Skeletal muscle cell (primary cell): ENCODE measurements around the gene TAS2R60.
"Not testable (repeated sequence)": the region's sequence is repeated elsewhere in the genome, so short reads cannot be mapped to it uniquely, and the experiment has no call there.

Experiments
- DNase-seq: peaks from one replicate; pipeline ENCODE4 v3.0.0-alpha.2; 2010; ENCODE audit warnings: low read depth
- H3K4me3 ChIP-seq: 2 replicates; pipeline ENCODE4 v1.5.1; 2011; ENCODE audit warnings: low read depth, mild to moderate bottlenecking, control low read depth, low read length, moderate library complexity

TAS2R60 gene

DNA sequence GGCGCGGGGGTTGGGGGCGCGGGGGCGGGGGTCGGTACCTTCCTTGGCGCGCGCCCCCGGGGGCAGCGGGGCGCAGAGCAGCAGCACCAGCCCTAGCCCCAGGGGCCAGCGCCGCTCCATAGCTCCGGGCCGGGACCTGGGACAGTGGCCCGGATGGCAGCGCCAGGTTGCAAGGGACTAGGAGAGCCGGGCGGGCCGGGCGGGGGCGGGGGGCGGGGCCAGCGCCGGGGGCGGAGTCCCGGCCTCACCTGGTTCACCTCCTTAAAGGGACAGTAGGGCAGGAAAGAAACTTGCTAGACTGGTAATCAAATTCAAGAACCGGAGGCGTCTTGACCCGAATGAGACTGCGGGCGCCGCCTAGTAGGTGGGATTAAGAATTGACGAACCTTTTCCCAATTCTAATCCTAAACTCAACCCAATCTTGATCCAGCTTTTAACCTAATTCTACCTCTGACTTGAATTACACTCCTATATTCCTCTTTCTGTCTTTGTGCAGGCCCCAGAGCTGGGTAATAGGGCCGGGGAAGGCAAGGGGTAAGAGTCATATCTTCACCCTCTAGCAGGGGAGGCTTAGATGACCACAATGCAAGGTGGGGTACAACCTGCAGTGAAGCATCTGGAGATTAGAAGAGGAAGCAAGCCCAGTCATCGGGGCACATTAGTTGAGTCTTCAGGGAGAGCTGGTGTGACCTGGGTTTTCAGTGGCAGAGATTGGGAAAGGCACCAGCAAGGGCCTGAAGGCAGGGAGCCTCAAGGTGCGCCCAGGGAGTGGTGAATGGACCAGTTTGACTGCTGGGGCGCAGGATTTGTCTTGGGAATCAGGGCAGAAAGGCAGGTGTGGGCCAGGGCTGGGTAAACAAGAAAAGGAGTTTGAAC lies 34.3 kb upstream of the TAS2R60 start, which contains the start of gene EPHA1:
EPHA1 (minus strand) TSS at position 171 of the 876 bp plus-strand sequence; CDS start at position 120, 51 bp downstream.
- DNase-seq = no peak

DNA sequence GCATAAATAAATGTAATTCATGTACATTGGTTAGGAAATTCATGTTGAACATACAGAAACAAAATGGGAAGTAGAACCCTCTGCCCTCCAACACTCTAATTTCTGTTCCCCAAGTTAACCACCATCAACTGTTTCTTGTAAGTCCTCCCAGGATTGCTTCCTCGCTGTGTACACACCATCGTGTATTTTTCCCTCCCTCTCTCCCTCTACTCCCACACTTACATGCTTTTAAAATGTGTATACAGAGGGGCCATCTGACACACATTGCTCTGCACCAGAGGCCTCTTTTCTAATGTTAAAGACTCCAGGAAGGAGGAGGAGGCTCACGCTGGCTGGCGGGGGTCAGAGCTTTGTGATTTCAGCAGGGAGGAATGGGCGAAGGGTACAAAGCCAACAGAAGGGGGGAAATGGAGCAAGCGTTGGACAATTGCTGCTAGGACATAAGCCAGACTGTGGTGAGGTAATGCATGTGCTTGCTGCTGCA lies 32.7 kb upstream of the TAS2R60 start:
- DNase-seq = peak; percentile 88
- H3K4me3 ChIP-seq = no peak overlapping the region

More for the DNA sequence above, 34.3 kb upstream of the TAS2R60 start, which contains the start of gene EPHA1:
- H3K4me3 ChIP-seq = no peak within 1 kb of the TSS

DNA sequence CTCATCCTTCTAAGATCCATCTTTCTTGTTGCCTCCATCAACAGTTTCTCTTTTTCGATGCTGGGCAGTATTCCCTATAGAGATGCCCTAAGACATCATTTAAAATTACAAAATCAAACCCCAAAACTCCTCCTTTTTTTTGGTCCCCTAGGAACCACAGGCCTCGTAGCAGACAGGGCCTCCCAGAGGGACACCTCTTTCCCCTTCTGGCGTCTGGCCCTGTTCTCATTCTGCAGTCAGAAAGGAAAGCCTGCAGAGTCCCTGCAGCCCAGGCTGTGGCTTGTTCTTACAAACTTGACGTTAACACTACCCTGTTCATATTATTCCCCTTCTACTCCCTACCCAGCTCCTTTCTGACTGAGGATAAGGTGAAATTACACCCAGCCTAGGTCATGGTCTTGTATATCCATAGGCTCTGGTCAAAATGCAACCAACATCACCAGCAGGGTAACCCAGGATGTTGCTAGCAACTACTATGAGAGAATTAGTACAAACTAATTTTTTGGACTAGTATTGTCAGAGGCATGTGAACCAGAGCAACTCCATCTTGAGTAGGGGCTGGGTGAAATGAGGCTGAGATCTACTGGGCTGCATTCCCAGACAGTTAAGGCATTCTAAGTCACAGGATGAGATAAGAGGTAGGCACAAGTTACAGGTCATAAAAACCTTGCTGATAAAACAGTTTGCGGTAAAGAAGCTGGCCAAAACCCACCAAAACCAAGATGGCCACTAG lies 31.1 kb upstream of the TAS2R60 start:
- no peak overlapping the region for H3K4me3 ChIP-seq
- no peak for DNase-seq

DNA sequence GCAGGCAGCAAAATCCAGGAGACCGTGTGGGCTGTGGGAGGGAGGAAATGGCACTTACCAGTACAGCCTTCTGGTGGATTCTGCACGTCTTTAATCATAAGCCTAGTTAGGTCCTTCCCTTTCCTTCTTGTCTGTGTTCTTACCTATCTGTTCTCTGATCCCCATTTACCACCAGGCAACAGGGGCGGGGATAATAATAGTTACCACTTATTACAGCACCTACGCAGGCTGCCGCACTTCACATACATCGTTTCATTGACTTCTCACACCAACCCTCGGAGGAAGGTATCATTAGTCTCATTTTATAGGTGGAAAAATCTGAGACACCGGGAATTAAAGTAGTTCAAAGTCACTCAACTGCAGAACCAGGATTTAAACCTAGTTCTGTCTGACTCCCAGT lies 30.1 kb upstream of the TAS2R60 start:
- H3K4me3 ChIP-seq = no peak overlapping the region
- DNase-seq = no peak

DNA sequence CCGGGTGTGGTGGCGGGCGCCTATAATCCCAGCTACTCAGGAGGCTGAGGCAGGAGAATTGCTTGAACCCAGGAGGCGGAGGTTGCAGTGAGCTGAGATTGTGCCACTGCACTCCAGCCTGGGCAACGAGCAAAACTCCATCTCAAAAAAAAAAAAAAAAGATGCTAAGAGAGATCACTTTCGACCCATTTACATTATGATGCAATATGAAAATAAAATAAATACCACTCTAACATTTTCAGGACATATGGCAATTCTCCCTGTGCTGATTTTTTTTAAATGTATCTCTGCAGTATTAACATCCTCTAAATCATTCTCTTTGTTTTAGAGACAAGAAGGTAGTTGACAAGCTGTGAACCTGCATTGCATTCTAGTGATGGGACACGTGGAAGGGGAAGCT lies 28.0 kb upstream of the TAS2R60 start:
- not testable (repeated sequence) for H3K4me3 ChIP-seq, DNase-seq

DNA sequence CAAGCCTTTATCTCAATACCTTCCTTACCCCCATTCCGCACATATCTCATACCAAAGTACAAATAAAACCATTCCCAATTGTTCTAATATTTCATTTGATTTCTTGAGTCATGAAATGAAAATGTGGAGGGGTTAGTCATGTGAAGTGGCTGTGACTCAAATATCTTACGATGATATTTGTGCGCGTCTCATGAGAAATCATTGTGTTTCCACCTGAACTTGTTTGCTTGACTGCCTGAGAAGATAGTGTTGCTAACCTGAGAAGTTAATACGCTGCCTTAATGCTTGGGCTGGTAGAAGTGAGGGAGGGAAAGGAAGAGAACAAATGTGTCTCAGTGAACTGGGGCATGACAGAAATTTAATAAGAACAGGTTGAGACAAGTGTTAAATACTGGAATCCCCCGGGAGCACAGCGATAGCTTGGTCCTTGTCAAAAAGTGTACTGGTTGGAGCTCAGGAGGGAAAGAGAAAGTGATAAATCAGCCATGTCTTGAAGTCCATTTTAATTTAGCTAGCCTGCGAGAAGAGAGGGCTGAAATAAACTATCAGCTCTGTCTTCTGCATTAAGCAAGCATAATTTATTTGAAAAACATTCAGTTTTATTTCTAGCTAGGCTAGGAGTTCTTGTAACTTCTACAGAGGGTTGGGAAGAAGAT lies 27.4 kb upstream of the TAS2R60 start:
- H3K4me3 ChIP-seq = no peak overlapping the region
- DNase-seq = no peak

DNA sequence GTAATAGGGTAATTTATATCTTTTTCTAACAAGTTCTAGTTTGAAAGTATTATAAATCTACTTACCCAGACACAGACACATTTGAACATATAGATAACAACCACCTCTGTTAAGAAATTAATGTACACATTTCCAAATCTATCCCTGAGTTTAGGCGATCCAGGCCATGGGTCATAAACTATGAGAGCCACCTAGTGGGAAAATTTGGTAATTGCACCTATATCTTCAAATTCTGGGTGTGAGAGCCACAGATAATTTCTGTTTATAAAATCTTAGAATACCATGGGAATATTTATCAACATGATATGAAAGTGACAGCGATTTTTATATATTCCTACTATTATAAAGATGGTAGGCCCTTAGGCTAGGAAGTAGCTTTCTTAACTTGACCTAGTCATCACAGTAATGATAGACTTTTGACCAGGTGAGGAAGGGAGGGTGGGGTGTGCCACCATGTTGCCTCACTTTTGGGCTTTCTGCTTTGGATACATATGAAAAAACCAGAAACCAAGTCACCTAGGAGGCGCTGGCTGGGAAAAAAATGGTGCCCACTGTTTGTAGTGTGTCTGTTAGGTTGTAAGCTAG lies 26.6 kb upstream of the TAS2R60 start:
- H3K4me3 ChIP-seq = no peak overlapping the region

DNA sequence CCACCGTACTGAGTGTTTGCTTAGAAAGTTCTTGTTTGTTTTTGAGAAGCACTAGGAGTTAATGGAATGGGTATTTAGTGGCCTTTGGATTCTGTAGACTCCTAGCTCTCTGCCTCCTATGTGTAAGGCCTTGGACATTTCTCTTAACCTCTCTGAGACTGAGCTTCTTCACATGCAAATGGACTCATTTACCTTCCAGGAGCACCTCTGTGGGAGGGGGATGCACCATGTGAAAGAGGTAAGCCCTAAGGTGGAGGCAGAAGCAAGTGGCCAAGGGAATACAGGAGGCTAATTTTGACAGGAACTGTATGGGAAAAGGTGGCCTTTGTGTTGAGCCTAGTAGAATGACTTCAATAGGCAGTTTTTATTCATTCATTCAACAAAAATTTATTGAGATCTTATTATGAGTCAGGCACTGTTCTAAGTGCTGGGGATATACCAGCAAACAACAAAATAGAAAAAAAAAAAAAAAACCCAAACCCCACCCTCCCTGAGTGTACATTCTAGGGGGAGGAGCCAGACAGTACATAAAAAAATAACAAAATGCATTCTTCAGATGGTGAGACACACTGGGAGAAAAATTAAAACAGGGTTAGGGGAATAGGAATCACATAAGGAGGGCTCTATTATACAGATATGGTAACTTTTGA lies 25.4 kb upstream of the TAS2R60 start:
- no peak overlapping the region for H3K4me3 ChIP-seq
- no peak for DNase-seq

More for the DNA sequence above, 26.6 kb upstream of the TAS2R60 start:
- DNase-seq = no peak

DNA sequence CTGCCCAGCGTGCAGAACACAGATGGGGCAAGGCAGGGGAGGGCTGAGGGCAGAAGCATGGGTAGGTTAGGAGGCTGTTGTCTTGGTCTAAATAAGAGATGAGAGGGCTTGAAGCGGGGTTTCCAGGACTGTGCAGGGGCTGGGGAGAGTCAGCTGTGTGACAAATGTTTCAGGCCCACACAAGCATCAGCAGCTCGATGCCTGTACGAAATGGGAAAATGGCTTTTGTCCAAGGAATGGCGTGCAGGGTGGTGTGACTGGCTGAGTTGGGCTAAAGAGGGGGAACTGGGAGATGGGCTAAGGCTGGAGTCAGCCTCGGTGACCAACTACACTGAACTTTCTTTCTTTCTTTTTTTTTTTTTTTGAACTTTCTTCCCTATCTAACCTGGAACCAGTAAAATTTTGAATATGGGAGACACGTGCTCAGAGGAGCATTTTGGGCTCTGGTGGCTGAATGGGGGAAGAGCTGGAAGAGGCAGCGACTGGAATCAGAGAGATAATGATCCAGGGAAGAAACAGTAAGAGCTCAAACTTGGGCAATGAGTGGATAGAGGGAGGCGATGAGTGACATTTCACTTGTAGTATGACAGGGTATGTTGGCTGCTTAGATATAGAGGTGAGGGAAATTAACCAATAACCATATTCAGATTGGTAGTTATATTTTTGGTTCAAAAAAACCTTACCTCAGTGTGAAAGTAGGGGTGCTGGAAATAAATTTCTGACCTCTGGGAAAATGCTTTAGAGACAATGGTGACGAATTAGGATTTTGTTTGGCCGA lies 24.4 kb upstream of the TAS2R60 start:
- DNase-seq = no peak

DNA sequence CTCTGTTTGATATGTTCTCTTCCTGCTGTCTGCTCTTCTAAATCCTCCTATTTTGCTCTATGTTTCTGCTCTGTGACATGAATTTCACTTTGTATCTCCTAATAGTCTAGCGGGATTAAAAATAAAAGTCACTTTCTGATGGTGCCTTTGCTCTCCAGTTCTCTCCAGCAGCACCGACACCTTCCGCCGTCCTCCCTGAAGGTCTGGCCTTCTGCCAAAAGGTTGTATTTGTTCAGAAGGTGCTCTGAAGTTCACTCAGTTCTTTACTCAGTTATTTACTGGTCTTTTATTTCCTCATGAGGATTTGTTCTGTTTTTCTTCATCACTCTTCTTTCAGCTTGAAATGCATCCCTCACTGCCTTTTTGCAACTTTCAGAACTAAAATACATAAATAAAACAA lies 23.4 kb upstream of the TAS2R60 start:
- no peak overlapping the region for H3K4me3 ChIP-seq
- no peak for DNase-seq

More for the DNA sequence above, 24.4 kb upstream of the TAS2R60 start:
- H3K4me3 ChIP-seq = no peak overlapping the region

DNA sequence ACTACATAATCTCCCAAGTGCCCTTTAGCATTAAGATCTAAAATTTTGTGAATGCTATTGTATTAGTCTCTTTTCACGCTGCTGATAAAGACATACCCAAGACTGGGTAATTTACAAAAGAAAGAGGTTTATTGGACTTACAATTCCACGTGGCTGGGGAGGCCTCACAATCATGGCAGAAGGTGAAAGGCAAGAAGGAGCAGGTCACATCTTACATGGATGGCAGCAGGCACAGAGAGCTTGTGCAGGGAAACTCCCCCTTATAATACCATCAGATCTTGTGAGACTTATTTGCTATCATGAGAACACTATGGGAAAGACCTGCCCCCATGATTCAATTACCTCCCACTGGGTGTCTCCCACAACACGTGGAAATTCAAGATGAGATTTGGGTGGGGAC lies 22.6 kb upstream of the TAS2R60 start:
- not testable (repeated sequence) for H3K4me3 ChIP-seq, DNase-seq

DNA sequence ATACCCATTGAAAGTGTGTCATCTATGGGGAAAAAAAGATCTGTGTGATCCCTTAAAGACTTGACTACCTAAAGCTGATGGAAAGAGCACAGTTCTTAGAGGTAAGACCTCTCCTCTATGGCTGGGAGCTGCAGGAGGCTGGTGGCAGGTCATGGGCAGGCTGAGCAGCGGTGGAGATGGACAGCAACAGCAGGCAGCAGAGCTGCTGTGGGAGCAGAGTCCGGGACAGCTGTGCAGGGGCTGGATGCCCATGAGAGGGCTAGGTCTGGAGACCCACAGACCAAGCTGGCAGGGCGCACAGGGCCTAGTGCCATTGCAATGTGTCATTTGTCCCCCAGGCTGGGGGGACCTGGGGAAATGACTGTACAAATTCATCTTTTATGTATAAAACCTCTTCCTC lies 21.2 kb upstream of the TAS2R60 start:
- no peak for DNase-seq
- H3K4me3 ChIP-seq = no peak overlapping the region

DNA sequence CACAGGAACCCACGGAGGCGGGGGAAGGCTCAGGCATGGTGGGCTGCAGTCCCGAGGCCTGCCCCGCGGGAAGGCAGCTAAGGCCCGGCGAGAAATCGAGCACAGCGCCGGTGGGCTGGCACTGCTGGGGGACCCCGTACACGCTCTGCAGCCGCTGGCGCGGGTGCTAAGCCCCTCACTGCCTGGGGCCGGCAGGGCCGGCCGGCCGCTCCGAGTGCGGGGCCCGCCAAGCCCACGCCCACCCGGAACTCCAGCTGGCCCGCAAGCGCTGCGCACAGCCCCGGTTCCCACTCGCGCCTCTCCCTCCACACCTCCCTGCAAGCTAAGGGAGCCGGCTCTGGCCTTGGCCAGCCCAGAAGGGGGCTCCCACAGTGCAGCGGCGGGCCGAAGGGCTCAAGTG lies 18.8 kb upstream of the TAS2R60 start:
- not testable (repeated sequence) for DNase-seq, H3K4me3 ChIP-seq

DNA sequence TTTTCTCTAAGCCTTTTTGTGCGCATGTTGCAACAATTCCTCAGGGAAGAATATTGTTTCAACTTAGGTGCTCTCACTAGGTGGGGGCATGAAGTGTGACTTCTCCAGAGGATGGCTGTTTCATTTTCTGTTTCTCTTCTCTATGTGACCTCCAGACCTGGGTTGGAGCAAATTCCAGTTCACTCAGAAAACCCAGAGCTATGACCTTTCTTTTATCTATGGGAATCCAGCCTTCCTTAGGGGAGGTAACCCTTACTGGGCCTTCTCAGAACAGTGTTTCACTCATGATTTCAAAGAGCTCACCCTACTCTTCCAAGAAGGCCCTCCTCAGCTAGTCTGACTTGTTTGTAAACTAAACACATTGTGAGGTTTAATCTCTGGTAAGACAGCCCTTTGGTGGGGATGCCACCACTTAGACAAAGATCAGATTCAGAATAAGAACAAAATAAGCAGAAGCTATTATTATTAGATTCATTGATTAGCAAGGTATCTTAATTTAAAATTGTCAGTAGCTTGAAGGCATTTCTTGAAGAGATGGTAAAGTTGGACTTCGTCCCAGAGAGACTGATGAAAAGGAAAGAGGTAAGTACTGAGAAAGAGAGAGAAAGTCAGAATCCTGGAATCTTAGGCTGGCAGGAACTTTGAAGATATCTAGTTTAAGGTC lies 16.6 kb upstream of the TAS2R60 start:
- no peak overlapping the region for H3K4me3 ChIP-seq
- DNase-seq = no peak

DNA sequence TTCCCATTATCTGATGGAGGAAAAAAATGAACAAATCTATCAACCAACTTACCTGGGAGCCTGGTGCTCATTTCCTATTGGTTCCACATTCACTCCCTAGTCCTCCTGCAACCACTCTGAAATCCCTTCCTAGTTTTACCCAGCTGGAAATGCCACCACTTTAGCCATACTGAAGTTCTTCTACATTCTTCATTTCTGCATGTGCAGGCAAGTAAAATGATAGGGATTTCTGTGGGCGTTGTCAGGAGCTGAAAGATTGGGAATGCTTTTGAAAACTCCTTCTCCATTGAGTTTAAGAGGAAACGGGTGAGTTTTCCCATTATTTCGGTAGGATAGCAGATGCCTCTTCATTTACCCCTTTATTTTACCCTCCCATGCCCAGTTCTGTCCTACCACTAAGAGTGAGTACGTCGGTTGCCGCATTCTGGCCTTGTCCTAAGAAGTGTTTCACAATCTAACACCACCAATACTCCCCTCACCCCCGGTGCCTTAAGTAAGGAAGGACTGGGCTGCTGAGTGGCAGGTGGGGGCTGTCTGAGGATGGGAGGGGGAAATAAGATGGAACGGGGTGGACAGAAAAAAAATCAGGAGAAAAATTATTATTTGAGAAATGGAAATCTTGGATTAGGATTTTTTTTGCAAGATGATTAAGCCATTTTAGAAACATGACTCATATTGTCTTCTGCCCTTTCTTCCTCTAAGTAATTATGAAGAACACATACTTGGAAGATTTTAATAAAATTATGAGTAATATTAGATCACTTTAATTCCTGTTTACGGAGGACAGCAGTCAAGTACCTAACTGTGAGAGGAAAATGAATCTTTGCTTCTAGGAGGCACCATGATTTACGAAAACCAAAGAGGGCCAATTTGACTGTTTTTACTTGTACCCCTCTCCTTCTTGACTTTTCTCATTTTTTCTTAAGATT lies 13.2 kb upstream of the TAS2R60 start:
- no peak for DNase-seq
- H3K4me3 ChIP-seq = no peak overlapping the region

DNA sequence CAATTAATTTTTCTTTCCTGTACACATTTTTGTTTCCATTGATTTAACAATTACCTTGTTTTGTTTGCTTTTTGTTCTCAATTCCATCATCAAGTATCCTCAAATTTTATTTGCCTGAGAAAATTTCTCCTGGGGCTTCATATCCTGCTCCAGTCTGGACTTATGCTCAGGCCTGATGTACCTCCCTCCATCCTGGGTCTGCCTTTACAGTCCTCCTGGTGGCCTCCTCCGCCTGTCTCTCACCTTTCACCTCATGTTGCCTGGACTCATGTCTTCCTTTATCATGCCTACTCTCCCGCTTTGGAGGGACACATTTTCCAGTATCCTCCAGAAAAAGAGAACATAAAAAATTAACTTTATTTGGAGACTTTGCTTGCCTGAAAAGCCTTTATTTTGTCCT lies 12.1 kb upstream of the TAS2R60 start:
- H3K4me3 ChIP-seq = no peak overlapping the region
- no peak for DNase-seq

DNA sequence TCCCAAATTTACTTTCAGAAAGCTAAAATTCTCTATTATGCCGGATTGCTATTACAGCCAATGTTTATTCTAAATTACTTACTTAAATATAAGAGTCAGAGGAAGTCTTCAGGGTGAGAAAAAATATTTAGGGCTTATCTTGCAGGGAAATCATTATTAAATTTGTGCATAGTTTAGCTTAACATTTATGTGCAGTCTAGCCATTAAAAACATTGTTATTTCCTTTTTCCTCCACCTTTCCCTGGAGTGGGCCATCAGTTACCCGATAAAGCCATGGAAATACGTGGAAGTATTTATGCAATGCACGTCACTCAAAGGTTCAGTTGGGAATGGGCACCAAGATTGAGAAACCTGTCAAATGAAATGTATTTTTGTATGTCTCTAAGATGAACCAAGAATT lies 9.5 kb upstream of the TAS2R60 start:
- no peak overlapping the region for H3K4me3 ChIP-seq
- DNase-seq = no peak
